Esophagus mucosa (tissue), 1 donor: ENCODE data around the gene MYO1A. TPM values are rescaled to one million over a fixed set of nuclear protein-coding genes. Genes with fewer than 3 reads are reported as not detected.
A peak's percentile ranks its signal among the peaks of the same experiment; 100 is the strongest.

Experiments
- ATAC-seq: fragments of 200-7000 bp; cut with Tn5 transposase; one replicate; pipeline ENCODE4 v1.9.1; 2020
- total RNA-seq: library from RNA; stranded (reverse); gene quantifications from one replicate; pipeline ENCODE4 v1.2.4, GENCODE V29; 2023
- donor health status: DM: yes; HTN: yes; CAD: no.

Gene MYO1A
- 0.52 TPM for total RNA-seq

GRCh38 chr12:57049890-57050289, at the start of gene MYO1A:
MYO1A (minus strand) TSS chr12:57050129; CDS start chr12:57048323, 1,806 bp downstream.
- ATAC-seq: no peak

DNA sequence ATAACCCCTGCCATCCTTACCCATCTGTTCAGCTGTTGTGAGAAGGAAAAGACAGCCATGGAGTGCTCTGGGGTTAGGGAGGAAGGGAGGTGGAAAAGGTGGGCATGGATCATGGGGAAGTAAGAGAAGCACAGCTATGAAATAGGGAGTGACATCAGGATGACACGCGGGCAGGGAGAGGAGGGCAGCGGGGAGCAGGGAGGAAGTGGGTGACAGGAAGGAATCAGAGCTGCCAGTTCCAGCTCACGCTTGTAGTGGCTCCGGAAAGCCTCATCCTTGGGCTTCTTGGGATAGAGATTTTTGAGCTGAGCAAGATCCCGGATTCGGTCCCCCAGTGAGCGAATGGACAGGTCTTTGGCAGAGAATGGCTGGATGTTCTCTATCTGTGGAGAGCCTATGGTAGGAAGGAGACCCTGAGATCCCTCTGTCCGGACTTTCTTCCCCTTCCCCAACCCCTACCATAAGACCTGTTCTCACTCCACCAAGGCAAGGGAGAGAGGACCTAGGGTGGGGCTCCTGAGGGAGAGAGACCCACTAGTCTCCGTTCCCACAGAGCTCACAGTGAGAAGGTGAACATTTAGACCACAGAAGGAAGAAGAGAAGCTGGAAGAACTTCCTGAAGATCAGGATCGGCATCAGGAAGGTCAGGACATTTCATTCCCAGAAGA, 49.3 kb upstream of the MYO1A start:
- no peak for ATAC-seq

DNA sequence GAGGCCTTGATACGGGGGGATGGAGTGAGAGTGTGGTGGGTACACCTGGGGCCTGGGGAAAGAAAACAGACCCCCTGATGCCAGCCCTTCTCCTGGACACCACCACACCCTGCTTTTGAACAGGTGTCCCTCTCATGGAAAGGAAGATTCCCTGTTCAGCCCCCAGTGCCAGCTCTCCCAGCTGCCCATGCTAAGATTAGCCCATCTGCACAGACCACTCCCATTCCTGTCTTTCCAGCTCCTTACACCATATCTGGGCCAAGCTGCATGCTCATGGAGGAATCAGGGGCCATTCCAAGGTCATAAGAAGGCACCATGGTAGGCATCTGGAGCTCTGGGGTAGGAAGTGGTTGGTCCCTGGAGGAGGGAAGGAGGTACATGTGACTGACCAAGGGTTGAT, 48.6 kb upstream of the MYO1A start:
- no peak for ATAC-seq

- ATAC-seq: no peak
Measured at GRCh38 chr12:57097554-57097835, 47.6 kb upstream of the MYO1A start.

DNA sequence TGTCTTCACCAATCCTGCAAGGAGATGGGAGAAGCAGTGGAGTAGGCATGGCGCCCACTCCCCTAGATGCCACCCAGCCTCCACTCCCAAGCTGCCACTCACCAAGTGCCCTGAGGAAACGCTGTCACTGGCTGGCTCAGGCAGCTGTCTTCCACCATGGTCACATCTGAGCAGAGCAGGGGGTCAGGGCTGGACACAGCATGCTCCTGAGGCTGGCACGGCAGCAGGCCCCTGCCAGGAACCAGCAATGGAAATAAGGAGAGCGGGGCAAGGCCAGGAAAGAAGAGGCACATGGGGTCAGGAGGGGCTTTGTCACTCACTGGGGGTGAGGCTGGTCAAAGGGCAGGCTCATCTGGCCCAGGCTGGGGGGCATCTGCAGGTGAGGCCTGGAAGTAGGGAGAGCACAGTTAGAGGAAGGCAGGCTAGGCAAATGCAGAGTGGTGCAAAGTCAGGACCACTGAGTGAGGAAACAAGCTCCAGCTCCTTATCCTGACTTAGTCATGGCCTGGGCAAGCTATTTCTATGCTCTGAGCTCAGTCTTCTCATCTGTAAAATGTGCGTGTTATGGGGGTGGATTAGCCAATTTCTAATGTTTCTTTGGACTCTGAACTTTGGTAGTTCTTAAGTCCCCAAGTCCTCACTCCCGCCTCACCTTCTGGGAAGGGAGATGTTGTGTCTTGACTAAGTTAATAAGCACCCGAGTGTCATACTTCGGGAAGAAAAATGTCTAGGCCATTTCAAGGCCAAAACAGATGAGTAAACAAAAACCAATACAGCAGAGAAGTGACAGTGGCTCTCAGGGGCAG, 47.0 kb upstream of the MYO1A start:
- ATAC-seq: no peak

DNA sequence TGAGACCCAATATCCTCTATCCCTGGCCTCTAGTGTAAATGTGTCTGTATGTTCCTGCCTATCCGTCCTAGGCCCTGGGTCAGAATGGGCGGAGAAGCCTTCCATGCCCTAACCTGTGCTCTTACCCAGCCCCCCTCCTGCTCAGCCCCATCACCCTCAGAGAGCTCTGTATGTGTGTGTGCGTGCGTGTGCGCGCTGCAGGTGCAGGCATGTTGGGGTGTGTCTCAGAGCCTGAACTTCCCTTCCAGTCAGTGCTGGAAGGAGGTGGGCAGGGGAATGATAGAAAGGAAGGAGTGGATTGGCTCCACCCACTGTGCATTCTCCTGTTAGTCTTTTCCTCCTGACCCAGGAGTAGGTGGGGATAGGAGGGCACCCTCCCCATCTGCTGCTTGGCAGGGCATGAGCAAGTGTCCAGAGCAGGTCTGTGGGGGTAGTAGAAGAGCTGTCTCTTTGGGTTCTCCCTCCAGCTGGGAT, 46.2 kb upstream of the MYO1A start:
- peak; percentile 86 for ATAC-seq

- ATAC-seq: peak; percentile 0
Measured at GRCh38 chr12:57095440-57095839, 45.5 kb upstream of the MYO1A start.

GRCh38 chr12:57094208-57095160, 44.6 kb upstream of the MYO1A start:
- ATAC-seq: no peak

- peak; percentile 14 for ATAC-seq
Measured at GRCh38 chr12:57093415-57094207, 43.7 kb upstream of the MYO1A start.

DNA sequence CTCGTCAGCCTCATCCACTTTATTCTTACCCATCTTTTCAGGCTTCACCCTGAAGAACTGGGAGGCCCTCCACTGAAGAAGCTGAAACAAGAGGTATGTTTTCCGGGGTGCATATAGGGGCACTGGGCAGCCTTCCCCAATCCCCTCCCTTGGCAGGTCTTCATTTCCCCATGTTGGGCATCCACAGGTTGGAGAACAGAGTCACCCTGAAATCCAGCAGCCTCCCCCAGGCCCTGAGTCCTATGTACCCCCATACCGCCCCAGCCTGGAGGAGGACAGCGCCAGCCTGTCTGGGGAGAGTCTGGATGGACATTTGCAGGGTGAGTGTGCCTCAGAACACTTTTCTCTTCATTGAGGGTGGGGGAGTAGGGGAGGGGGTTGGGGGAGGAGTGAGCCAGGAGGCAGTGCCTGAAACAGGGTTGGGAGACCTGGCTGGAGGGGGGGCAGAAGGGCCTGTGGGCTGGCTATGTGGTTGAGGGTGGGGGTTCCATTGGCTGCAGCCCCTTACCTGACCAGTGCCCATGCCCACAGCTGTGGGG, 43.0 kb upstream of the MYO1A start:
- no peak for ATAC-seq

DNA sequence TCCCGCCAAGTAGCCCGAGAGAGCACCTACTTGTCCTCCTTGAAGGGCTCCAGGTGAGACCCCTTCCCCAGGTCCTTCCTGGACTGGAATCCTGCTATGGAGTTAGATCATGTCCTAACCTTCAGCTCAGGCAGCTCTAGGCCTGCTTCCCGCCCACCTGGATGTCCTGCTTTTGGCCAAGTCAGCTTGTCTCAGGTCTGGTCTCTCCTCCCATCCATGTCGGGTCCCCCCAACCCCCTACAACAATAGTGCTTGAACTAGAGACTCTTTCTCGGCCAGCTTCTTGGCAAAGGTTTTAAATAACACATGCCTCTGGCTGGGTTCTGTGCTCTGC, 42.6 kb upstream of the MYO1A start:
- ATAC-seq: no peak

DNA sequence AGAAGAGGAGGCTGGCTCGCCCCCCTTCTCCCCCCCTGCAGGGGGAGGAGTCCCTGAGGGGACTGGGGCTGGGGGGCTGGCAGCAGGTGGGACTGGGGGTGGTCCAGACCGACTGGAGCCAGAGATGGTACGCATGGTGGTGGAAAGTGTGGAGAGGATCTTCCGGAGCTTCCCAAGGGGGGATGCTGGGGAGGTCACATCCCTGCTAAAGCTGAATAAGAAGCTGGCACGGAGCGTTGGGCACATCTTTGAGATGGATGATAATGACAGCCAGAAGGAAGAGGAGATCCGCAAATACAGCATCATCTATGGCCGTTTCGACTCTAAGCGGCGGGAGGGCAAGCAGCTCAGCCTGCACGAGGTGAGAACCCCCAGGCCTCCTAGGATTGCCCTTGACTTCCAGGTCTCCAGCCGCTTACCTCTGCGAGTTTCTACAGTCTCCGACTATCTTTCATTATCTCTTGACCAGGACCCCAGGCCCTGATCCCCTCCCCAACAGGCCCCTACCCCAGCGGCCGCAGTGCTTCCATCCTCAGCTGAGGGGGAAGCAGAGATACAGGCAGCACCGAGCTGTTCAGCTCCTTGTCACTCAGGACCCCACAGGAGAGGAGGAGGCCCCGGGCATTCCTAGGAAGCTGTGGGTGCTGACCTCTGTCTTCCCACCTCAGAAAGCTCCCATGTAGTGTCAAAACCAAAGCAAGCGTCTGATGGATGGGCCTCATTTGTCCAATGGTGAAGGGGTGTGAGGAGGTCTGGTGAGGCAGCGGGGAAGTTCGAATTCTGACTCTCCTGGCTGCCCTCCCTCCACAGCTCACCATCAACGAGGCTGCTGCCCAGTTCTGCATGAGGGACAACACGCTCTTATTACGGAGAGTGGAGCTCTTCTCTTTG, 42.0 kb upstream of the MYO1A start:
- ATAC-seq: no peak

DNA sequence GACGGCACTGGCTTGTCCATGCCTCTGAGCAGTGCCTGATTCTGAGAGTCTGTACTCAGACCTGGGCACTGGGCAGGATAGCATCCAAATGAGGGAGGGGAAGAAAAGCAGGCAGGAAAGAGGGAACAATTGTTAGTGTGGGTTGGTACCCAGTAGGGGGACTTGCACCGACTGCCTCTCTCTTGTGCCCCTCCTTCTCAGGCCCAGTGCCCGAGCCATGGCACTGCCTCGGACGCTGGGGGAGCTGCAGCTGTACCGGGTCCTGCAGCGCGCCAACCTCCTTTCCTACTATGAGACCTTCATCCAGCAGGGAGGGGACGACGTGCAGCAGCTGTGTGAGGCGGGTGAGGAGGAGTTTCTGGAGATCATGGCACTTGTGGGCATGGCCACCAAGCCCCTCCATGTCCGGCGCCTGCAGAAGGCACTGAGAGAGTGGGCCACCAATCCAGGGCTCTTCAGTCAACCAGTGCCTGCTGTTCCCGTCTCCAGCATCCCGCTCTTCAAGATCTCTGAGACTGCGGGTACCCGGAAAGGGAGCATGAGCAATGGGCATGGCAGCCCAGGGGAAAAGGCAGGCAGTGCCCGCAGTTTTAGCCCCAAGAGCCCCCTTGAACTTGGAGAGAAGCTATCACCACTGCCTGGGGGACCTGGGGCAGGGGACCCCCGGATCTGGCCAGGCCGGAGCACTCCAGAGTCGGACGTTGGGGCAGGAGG, 41.2 kb upstream of the MYO1A start:
- ATAC-seq: no peak

DNA sequence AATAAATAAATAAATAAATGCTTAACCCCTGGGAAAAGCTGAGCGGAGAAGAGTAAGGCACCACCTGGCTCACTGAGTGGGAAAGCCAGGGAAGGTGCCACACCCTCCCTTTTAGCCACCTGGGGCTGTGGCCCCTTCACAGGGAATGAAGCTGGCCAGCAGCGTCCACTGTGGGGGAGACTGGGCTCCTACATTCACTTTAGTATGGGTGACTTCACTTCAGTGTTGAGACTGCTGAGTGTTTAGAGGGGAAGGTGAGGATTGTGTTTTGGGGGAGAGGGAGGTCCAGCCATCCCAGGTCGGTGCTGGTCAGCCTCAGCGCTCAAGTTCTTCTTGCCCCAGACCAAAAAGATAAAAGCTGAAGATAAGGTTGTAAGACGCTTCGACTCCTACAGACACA, 40.6 kb upstream of the MYO1A start:
- ATAC-seq: no peak

DNA sequence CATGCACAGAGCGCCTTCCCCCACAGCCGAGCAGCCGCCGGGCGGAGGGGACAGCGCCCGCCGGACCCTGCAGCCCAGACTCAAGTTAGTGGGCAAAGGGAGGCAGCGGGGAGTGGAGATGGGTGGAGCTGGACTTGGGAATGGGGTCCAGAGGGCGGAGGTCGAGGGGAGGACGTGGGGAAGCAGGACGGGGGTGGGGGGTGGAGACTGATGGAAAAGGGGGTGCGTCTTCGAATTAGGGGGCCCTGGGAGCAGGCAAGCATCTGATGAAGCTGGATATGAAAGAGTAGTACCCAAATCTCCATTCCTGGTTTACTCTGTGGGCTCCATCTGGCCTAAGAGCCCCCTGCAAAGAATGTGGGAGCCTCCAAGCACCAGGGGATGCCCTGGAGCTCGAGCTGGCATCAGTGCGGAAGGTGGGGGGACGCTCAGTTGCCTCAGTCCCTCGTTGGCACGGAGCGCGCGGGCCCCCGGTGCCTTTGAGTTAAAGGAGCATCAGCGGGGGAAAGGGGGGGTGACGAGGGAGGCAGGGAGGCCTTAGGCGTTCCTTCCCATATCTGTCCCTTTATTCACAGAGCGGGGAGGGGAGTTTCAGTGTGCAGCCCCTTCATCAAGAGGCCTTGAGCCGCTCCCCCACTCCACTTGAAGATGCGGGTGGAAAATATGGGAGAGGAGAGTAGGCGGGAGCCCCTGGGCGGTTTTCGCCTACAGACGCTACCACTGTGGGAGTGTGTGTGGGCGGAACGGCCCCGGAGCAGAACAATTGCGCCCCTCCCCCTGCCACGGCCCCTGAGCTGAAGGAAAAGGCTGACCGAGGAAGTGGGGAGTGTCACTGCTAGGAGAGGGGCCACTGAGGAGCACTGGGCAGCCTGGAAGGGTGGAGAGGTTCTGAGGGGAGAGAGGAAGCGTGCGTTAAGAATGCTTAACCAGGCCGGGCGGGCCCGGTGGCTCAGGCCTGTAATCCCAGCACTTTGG, 39.6 kb upstream of the MYO1A start:
- peak; percentile 1 for ATAC-seq

DNA sequence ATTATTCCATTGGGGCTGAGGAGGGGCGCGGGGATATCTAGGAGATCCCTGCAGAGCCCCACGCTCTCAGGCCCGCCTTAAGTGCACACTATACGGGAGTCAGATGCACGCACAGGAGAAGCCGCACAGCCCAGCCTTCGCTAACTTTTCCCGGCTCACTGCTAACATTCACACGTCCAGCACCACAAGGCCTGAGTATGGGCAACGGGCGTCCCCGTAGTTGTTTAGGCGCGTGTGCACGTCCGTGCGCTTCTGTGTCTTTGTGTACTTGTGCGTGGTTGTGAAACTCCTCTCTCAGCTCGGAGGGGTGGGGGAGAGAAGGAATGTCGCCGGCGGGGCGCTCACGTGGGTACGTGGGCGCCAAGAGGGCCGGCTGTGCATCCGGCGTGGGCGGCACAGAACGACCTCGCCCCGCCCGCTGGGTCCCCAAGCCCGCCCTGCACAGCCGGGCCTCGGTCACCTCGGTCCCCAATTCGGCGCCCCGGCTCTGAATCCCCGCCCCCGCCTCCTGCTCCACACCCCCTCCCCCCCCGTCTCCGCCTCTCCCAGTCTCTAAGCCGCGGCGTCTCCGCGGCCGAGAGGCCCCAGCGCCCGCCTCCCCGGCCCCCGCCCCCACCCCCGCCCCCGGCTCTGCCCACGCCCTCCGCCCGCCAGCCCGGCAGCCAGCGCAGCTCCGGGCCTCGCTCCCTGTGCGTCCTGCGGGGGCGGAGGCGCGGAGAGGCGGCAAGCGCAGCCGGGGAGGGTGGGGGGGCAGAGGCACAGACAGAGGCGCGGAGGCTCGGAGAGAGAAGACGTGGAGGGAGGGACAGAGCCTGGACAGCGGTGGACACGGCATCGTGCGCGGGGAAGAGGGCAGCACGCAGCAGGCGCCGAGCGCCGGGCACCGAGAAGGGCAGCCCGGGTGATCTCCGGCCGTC, 38.7 kb upstream of the MYO1A start, which contains the start of gene NAB2:
TSS of gene NAB2 (plus strand) at position 761 of the 917 bp plus-strand sequence. CDS start 158 bp downstream, outside the sequence.
- ATAC-seq: peak; percentile 76

GRCh38 chr12:57087691-57088353, 37.9 kb upstream of the MYO1A start:
- peak; percentile 33 for ATAC-seq
